BLaER1 (cell line): Measurements from ENCODE around the gene PALD1.

Experiments used
- H3K27ac ChIP-seq: shearing (Covaris generic); formaldehyde crosslinking; 2 replicates; pipeline ENCODE4 v1.8.1; 2022
- H3K27me3 ChIP-seq: shearing (Covaris generic); formaldehyde crosslinking; 2 replicates; pipeline ENCODE4 v1.8.1; 2022
- H3K36me3 ChIP-seq: shearing (Covaris generic); formaldehyde crosslinking; 2 replicates; pipeline ENCODE4 v1.8.1; 2022
- H3K4me1 ChIP-seq: shearing (Covaris generic); formaldehyde crosslinking; 2 replicates; pipeline ENCODE4 v1.8.1; 2022
- H3K4me2 ChIP-seq: shearing (Covaris generic); formaldehyde crosslinking; 2 replicates; pipeline ENCODE4 v1.8.1; 2022
- H3K4me3 ChIP-seq: shearing (Covaris generic); formaldehyde crosslinking; 2 replicates; pipeline ENCODE4 v1.8.1; 2022
- H3K9ac ChIP-seq: shearing (Covaris generic); formaldehyde crosslinking; 2 replicates; pipeline ENCODE4 v1.8.1; 2022
- H3K9me3 ChIP-seq: shearing (Covaris generic); formaldehyde crosslinking; 2 replicates; pipeline ENCODE4 v1.8.1; 2022
- H4K20me1 ChIP-seq: shearing (Covaris generic); formaldehyde crosslinking; 2 replicates; pipeline ENCODE4 v1.8.1; 2022
- Cebpa-rat ChIP-seq: shearing (Covaris generic); IDR thresholded peaks from 2 replicates; pipeline ENCODE4 v1.8.1; 2022

Gene PALD1

GRCh38 chr10:70465832-70466231, 12.7 kb upstream of the PALD1 start:
- Histone ChIP-seq H3K4me3 (no peak overlapping the region), H4K20me1 (no peaks in the 10 kb centered on the region), H3K9ac (no peak overlapping the region), H3K27me3 (no peaks in the 10 kb centered on the region), H3K4me1 (peaks cover 56% of the 10 kb centered on the region), H3K27ac (no peak overlapping the region), H3K4me2 (0 out of 2 replicates have a peak overlapping the region, but pooled peaks have one; percentile 10), H3K9me3 (no peaks in the 10 kb centered on the region), H3K36me3 (no peaks in the 10 kb centered on the region)
- TF ChIP-seq Cebpa-rat, result no peak

- H3K9ac ChIP-seq, result no peak overlapping the region
- no peak overlapping the region for H3K4me2 ChIP-seq
- no peaks in the 10 kb centered on the region for H3K9me3 ChIP-seq
- no peak for TF ChIP-seq Cebpa-rat
- no peaks in the 10 kb centered on the region for H4K20me1 ChIP-seq
- H3K36me3 ChIP-seq, result no peaks in the 10 kb centered on the region
- H3K4me3 ChIP-seq, result no peak overlapping the region
- no peaks in the 10 kb centered on the region for H3K27me3 ChIP-seq
- H3K27ac ChIP-seq, result no peak overlapping the region
- peaks cover 55% of the 10 kb centered on the region for H3K4me1 ChIP-seq
Measured at GRCh38 chr10:70466951-70467350, 11.6 kb upstream of the PALD1 start.

GRCh38 chr10:70472799-70473454, 5.6 kb upstream of the PALD1 start:
- no peaks in the 10 kb centered on the region for H3K36me3 ChIP-seq
- no peaks in the 10 kb centered on the region for H3K9me3 ChIP-seq
- TF ChIP-seq Cebpa-rat, result no peak
- no peak overlapping the region for H3K4me3 ChIP-seq
- peaks cover 70% of the 10 kb centered on the region for H3K4me1 ChIP-seq
- H4K20me1 ChIP-seq, result no peaks in the 10 kb centered on the region
- H3K4me2 ChIP-seq, result peak overlapping the region; percentile 26; the same call in 1 of the 2 replicates
- no peaks in the 10 kb centered on the region for H3K27me3 ChIP-seq
- H3K27ac ChIP-seq, result no peak overlapping the region
- no peak overlapping the region for H3K9ac ChIP-seq

GRCh38 chr10:70474780-70475179, 3.8 kb upstream of the PALD1 start:
- no peak overlapping the region for H3K4me2 ChIP-seq
- no peaks in the 10 kb centered on the region for H3K27me3 ChIP-seq
- H3K9me3 ChIP-seq, result no peaks in the 10 kb centered on the region
- no peak overlapping the region for H3K9ac ChIP-seq
- no peak overlapping the region for H3K27ac ChIP-seq
- H4K20me1 ChIP-seq, result no peaks in the 10 kb centered on the region
- H3K4me3 ChIP-seq, result no peak overlapping the region
- TF ChIP-seq Cebpa-rat, result no peak
- peaks cover 64% of the 10 kb centered on the region for H3K4me1 ChIP-seq
- H3K36me3 ChIP-seq, result no peaks in the 10 kb centered on the region

GRCh38 chr10:70475661-70476060, 2.9 kb upstream of the PALD1 start:
- Histone ChIP-seq H3K4me3 (no peak overlapping the region), H3K9ac (peak overlapping the region; percentile 30; the same call in 1 of the 2 replicates), H3K36me3 (no peaks in the 10 kb centered on the region), H3K4me2 (peak overlapping the region; percentile 81), H4K20me1 (peaks cover 8% of the 10 kb centered on the region), H3K27ac (peak overlapping the region; percentile 71; the same call in 1 of the 2 replicates), H3K4me1 (peaks cover 68% of the 10 kb centered on the region), H3K9me3 (no peaks in the 10 kb centered on the region), H3K27me3 (no peaks in the 10 kb centered on the region)
- TF ChIP-seq Cebpa-rat, result no peak

GRCh38 chr10:70476249-70477035, 2.1 kb upstream of the PALD1 start:
- Histone ChIP-seq H3K4me1 (peaks cover 76% of the 10 kb centered on the region), H3K27me3 (no peaks in the 10 kb centered on the region)

GRCh38 chr10:70477661-70478162, 855 bp upstream of the PALD1 start:
- peak overlapping the region; percentile 82 for H3K4me3 ChIP-seq
- H4K20me1 ChIP-seq, result peaks cover 29% of the 10 kb centered on the region
- H3K4me2 ChIP-seq, result peak overlapping the region; percentile 81
- no peaks in the 10 kb centered on the region for H3K27me3 ChIP-seq
- H3K36me3 ChIP-seq, result peaks cover 8% of the 10 kb centered on the region; the same call in 1 of the 2 replicates
- H3K27ac ChIP-seq, result peak overlapping the region; percentile 87
- peaks cover 78% of the 10 kb centered on the region for H3K4me1 ChIP-seq
- H3K9ac ChIP-seq, result peak overlapping the region; percentile 91
- no peaks in the 10 kb centered on the region for H3K9me3 ChIP-seq
- no peak for TF ChIP-seq Cebpa-rat

More at GRCh38 chr10:70476249-70477035, 2.1 kb upstream of the PALD1 start:
- no peak for TF ChIP-seq Cebpa-rat
- no peaks in the 10 kb centered on the region for H3K9me3 ChIP-seq
- H3K4me3 ChIP-seq, result no peak overlapping the region
- H3K9ac ChIP-seq, result peak overlapping the region; percentile 30; the same call in 1 of the 2 replicates
- H3K27ac ChIP-seq, result peak overlapping the region; percentile 71
- peaks cover 16% of the 10 kb centered on the region for H4K20me1 ChIP-seq
- peaks cover 6% of the 10 kb centered on the region; the same call in 1 of the 2 replicates for H3K36me3 ChIP-seq
- H3K4me2 ChIP-seq, result peak overlapping the region; percentile 81

- TF ChIP-seq Cebpa-rat, result no peak
- H3K27ac ChIP-seq, result peak overlapping the region; percentile 87
- no peaks in the 10 kb centered on the region for H3K9me3 ChIP-seq
- H4K20me1 ChIP-seq, result peaks cover 42% of the 10 kb centered on the region
- H3K36me3 ChIP-seq, result peaks cover 14% of the 10 kb centered on the region; the same call in 1 of the 2 replicates
- H3K4me3 ChIP-seq, result peak overlapping the region; percentile 82
- H3K4me1 ChIP-seq, result peaks cover 86% of the 10 kb centered on the region
- H3K27me3 ChIP-seq, result no peaks in the 10 kb centered on the region
- H3K4me2 ChIP-seq, result peak overlapping the region; percentile 81
- peak overlapping the region; percentile 91 for H3K9ac ChIP-seq
Measured at GRCh38 chr10:70479165-70479581, 606 bp downstream of the PALD1 start.

- H3K4me1 ChIP-seq, result peaks cover 88% of the 10 kb centered on the region
- peaks cover 20% of the 10 kb centered on the region for H3K36me3 ChIP-seq
- H3K27ac ChIP-seq, result peak overlapping the region; percentile 87
- H4K20me1 ChIP-seq, result peaks cover 42% of the 10 kb centered on the region
- H3K9me3 ChIP-seq, result no peaks in the 10 kb centered on the region
- H3K4me2 ChIP-seq, result peak overlapping the region; percentile 81
- no peaks in the 10 kb centered on the region for H3K27me3 ChIP-seq
- peak overlapping the region; percentile 82 for H3K4me3 ChIP-seq
- no peak for TF ChIP-seq Cebpa-rat
- peak overlapping the region; percentile 91 for H3K9ac ChIP-seq
Measured at GRCh38 chr10:70479626-70480238, 1.2 kb downstream of the PALD1 start.
